ENCODE data around the gene PNKP. TPM values are rescaled to one million over a fixed set of nuclear protein-coding genes. Genes with fewer than 3 reads are reported as not detected.

Gene PNKP
- total RNA-seq, 1 experiment from 2014 or later: 141 TPM

GRCh38 chr19:49863254-49863934 lies 4.0 kb downstream of the PNKP start:
- peaks cover under 1% of the 10 kb centered on the region for H3F3A ChIP-seq (ENCODE audit: low read length, unreplicated experiment)
- no peaks in the 10 kb centered on the region for H3K27me3 ChIP-seq (ENCODE audit: low read length)
- H3K9me3 ChIP-seq (ENCODE audit: low read length): no peaks in the 10 kb centered on the region
- H3K4me3 ChIP-seq (ENCODE audit: low read length): no peak overlapping the region
- ATAC-seq (no peak), DNase-seq (no peak)
- CTCF ChIA-PET: no interaction called here
- H4K20me1 ChIP-seq (ENCODE audit: low read length): peaks cover 17% of the 10 kb centered on the region
- H3K9ac ChIP-seq (ENCODE audit: low read length): no peak overlapping the region
- BruUV-seq (replicated peaks): no TSS peak
- no peak overlapping the region for H3K4me2 ChIP-seq (ENCODE audit: low read length)
- H3K27ac ChIP-seq (ENCODE audit: low read length): no peak overlapping the region
- no peak overlapping the region for H2AFZ ChIP-seq (ENCODE audit: low read length)
- TF ChIP-seq EZH2phosphoT487 (IDR thresholded peaks at IDR 0.05; ENCODE audit: borderline replicate concordance, low read length) (no peak), CTCF (conservative IDR thresholded peaks at IDR 0.05; ENCODE audit: low read depth, low read length) (no peak), EZH2 (IDR thresholded peaks at IDR 0.05; ENCODE audit: low read length, unreplicated experiment) (no peak)
- POLR2A ChIA-PET (ENCODE audit: unreplicated experiment): no interaction called here
- H3K9me2 ChIP-seq (replicated peaks; ENCODE audit: low read length): no peaks in the 10 kb centered on the region
- intact Hi-C loops (cut with micrococcal nuclease): no loop called here
- peaks cover 45% of the 10 kb centered on the region for H3K36me3 ChIP-seq (ENCODE audit: low read depth, low read length)
- H3K4me1 ChIP-seq (ENCODE audit: insufficient read depth, low read length): peaks cover 17% of the 10 kb centered on the region
- peaks cover 41% of the 10 kb centered on the region for H3K79me2 ChIP-seq (ENCODE audit: low read length)

GRCh38 chr19:49862391-49863253 lies 4.8 kb downstream of the PNKP start:
- intact Hi-C loops (cut with micrococcal nuclease): no loop called here
- peaks cover 51% of the 10 kb centered on the region for H3K36me3 ChIP-seq (ENCODE audit: low read depth, low read length)
- no TSS peak for BruUV-seq (replicated peaks)
- ChIA-PET CTCF (no interaction called here), POLR2A (ENCODE audit: unreplicated experiment) (no interaction called here)
- DNase-seq (no peak), ATAC-seq (no peak)
- H2AFZ ChIP-seq (ENCODE audit: low read length): no peak overlapping the region
- H3K9me2 ChIP-seq (replicated peaks; ENCODE audit: low read length): no peaks in the 10 kb centered on the region
- H3K9me3 ChIP-seq (ENCODE audit: low read length): no peaks in the 10 kb centered on the region
- no peaks in the 10 kb centered on the region for H3K27me3 ChIP-seq (ENCODE audit: low read length)
- TF ChIP-seq CTCF (conservative IDR thresholded peaks at IDR 0.05; ENCODE audit: low read depth, low read length): peak; percentile 66
- TF ChIP-seq EZH2 (IDR thresholded peaks at IDR 0.05; ENCODE audit: low read length, unreplicated experiment): no peak
- H4K20me1 ChIP-seq (ENCODE audit: low read length): peaks cover 17% of the 10 kb centered on the region
- H3K4me2 ChIP-seq (ENCODE audit: low read length): no peak overlapping the region
- H3K9ac ChIP-seq (ENCODE audit: low read length): no peak overlapping the region
- no peak overlapping the region for H3K4me3 ChIP-seq (ENCODE audit: low read length)
- H3F3A ChIP-seq (ENCODE audit: low read length, unreplicated experiment): peaks cover 5% of the 10 kb centered on the region
- no peak overlapping the region for H3K27ac ChIP-seq (ENCODE audit: low read length)
- H3K4me1 ChIP-seq (ENCODE audit: insufficient read depth, low read length): peaks cover 15% of the 10 kb centered on the region
- peaks cover 41% of the 10 kb centered on the region for H3K79me2 ChIP-seq (ENCODE audit: low read length)

Data from PC-3 (cell line).